ENCODE results near the gene MAEA. TPM values are rescaled to one million over a fixed set of nuclear protein-coding genes. Genes with fewer than 3 reads are reported as not detected.

The MAEA gene
- total RNA-seq, 1 donor from 2014 or later, result 81.3 TPM

GRCh38 chr4:1353186-1354055 is 63.7 kb downstream of the MAEA start:
- H3K4me1 Mint-ChIP-seq (ENCODE audit: low read depth), result peaks cover 8% of the 10 kb centered on the region
- no peak overlapping the region for H3K4me3 Mint-ChIP-seq (ENCODE audit: low read depth)
- peaks cover 2% of the 10 kb centered on the region for H3K36me3 Mint-ChIP-seq (ENCODE audit: insufficient read depth)
- no peaks in the 10 kb centered on the region for H3K27me3 Mint-ChIP-seq
- no peak overlapping the region for H3K27ac Mint-ChIP-seq
- TF ChIP-seq CTCF (IDR thresholded peaks at IDR 0.05; ENCODE audit: unreplicated experiment), result no peak
- H3K9me3 Mint-ChIP-seq (ENCODE audit: low read depth), result no peaks in the 10 kb centered on the region
- no peak for DNase-seq (ENCODE audit: low spot score, unreplicated experiment)

- no peak for TF ChIP-seq CTCF (IDR thresholded peaks at IDR 0.05; ENCODE audit: unreplicated experiment)
- Mint-ChIP-seq H3K27me3 (no peaks in the 10 kb centered on the region), H3K4me1 (ENCODE audit: low read depth) (no peaks in the 10 kb centered on the region), H3K36me3 (ENCODE audit: insufficient read depth) (peaks cover 4% of the 10 kb centered on the region), H3K9me3 (ENCODE audit: low read depth) (no peaks in the 10 kb centered on the region), H3K4me3 (ENCODE audit: low read depth) (no peak overlapping the region), H3K27ac (no peak overlapping the region)
- no peak for DNase-seq (ENCODE audit: low spot score, unreplicated experiment)
Measured at GRCh38 chr4:1354136-1354982, 64.7 kb downstream of the MAEA start.

GRCh38 chr4:1354983-1355275 is 65.2 kb downstream of the MAEA start:
- H3K4me3 Mint-ChIP-seq (ENCODE audit: low read depth), result no peak overlapping the region
- H3K9me3 Mint-ChIP-seq (ENCODE audit: low read depth), result no peaks in the 10 kb centered on the region
- H3K4me1 Mint-ChIP-seq (ENCODE audit: low read depth), result no peaks in the 10 kb centered on the region
- no peak for DNase-seq (ENCODE audit: low spot score, unreplicated experiment)
- no peak overlapping the region for H3K27ac Mint-ChIP-seq
- no peak for TF ChIP-seq CTCF (IDR thresholded peaks at IDR 0.05; ENCODE audit: unreplicated experiment)
- peaks cover 4% of the 10 kb centered on the region for H3K36me3 Mint-ChIP-seq (ENCODE audit: insufficient read depth)
- no peaks in the 10 kb centered on the region for H3K27me3 Mint-ChIP-seq

GRCh38 chr4:1355378-1355777 is 65.7 kb downstream of the MAEA start:
- Mint-ChIP-seq H3K27ac (no peak overlapping the region), H3K4me1 (ENCODE audit: low read depth) (no peaks in the 10 kb centered on the region), H3K4me3 (ENCODE audit: low read depth) (no peak overlapping the region), H3K36me3 (ENCODE audit: insufficient read depth) (peaks cover 4% of the 10 kb centered on the region), H3K9me3 (ENCODE audit: low read depth) (no peaks in the 10 kb centered on the region), H3K27me3 (no peaks in the 10 kb centered on the region)
- TF ChIP-seq CTCF (IDR thresholded peaks at IDR 0.05; ENCODE audit: unreplicated experiment), result no peak
- DNase-seq (ENCODE audit: low spot score, unreplicated experiment), result no peak

GRCh38 chr4:1356181-1356998 is 66.7 kb downstream of the MAEA start:
- Mint-ChIP-seq H3K36me3 (ENCODE audit: insufficient read depth) (peaks cover 4% of the 10 kb centered on the region), H3K27me3 (no peaks in the 10 kb centered on the region), H3K4me3 (ENCODE audit: low read depth) (no peak overlapping the region), H3K27ac (no peak overlapping the region), H3K4me1 (ENCODE audit: low read depth) (no peaks in the 10 kb centered on the region), H3K9me3 (ENCODE audit: low read depth) (no peaks in the 10 kb centered on the region)
- TF ChIP-seq CTCF (IDR thresholded peaks at IDR 0.05; ENCODE audit: unreplicated experiment), result peak; percentile 89
- peak; percentile 58 for DNase-seq (ENCODE audit: low spot score, unreplicated experiment)
